ENCODE measurements around the gene KIR2DL3.

The KIR2DL3 gene

GRCh38 chr19:54795758-54796157, 57.4 kb downstream of the KIR2DL3 start (continued):
- no peak for TF ChIP-seq PRDM4 (tag by site-specific recombination; IDR thresholded peaks at IDR 0.05)
- TF ChIP-seq ZNF518A (tag by site-specific recombination; conservative IDR thresholded peaks at IDR 0.05; ENCODE audit: low read depth): no peak
- TF ChIP-seq ZNF560 (tag by site-specific recombination; IDR thresholded peaks at IDR 0.05; ENCODE audit: borderline replicate concordance): no peak
- no peak for TF ChIP-seq ZNF211 (tag by site-specific recombination; IDR thresholded peaks at IDR 0.05; ENCODE audit: low read depth)
- no peak for TF ChIP-seq ZNF639 (tag by site-specific recombination; IDR thresholded peaks at IDR 0.05)
- TF ChIP-seq ZNF580 (tag by site-specific recombination; IDR thresholded peaks at IDR 0.05): no peak
- no peak for TF ChIP-seq ZNF114 (tag by site-specific recombination; IDR thresholded peaks at IDR 0.05)

Data from HEK293 (cell line).